ENCODE results near the gene CACNA1E.

Gene CACNA1E

DNA sequence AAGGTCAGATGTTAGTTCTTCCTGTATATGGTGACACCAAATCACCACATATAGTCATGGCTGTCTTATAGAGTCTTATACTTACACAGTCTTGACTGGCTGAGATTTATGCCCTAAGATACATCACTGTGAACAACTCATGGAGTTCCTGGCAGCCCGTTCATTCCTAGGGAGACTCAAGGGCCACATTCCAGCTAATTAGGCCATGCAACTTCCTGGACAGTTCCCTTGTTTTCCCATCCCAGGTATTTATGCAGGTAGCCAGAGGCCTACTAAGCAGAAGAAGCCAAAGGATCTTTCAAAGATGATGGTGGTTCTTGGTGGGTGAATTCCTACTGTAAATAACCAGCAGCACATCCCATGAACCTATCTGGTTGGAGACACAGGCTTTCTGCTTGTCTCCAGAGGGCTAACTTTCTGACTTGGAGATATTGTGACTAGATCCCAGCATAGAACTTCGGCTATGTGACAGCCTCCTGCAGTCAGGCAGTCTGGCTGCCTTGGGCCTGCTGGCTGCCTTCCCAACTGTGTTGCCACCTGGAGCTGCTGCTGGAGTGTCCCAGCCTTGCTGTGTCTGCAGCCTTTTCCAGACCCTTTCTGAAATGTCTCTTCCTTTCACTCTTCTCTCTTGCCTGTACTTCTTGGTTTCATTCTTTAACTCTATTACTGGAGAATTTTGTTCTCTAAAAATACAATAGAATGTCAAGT lies 283.8 kb downstream of the CACNA1E start:
- Histone ChIP-seq H2BK15ac (replicated peaks; ENCODE audit: low read depth) (no peak overlapping the region), H2BK5ac (ENCODE audit: low read length) (no peak overlapping the region), H3K4me1 (ENCODE audit: control insufficient read depth, low read depth, low read length) (no peaks in the 10 kb centered on the region), H4K8ac (ENCODE audit: low read depth, low read length) (no peak overlapping the region), H2BK120ac (ENCODE audit: low read depth, low read length) (no peak overlapping the region), H3K4me3 (ENCODE audit: low read length) (no peak overlapping the region), H3K4ac (ENCODE audit: low read depth, low read length) (no peak overlapping the region), H3K79me2 (ENCODE audit: control insufficient read depth, insufficient read depth, low read length) (no peaks in the 10 kb centered on the region), H3K27ac (ENCODE audit: low read depth, low read length) (no peak overlapping the region), H3K27me3 (ENCODE audit: insufficient read depth, low read length, poor library complexity) (no peaks in the 10 kb centered on the region), H3K23ac (ENCODE audit: low read length) (no peak overlapping the region), H3K9ac (ENCODE audit: low read length) (no peak overlapping the region), H3K36me3 (ENCODE audit: control insufficient read depth, insufficient read depth, low read length) (no peaks in the 10 kb centered on the region), H3K79me1 (ENCODE audit: low read length) (no peaks in the 10 kb centered on the region), H2AK5ac (ENCODE audit: low read length) (no peak overlapping the region), H3K4me2 (ENCODE audit: low read length) (no peak overlapping the region), H3K18ac (ENCODE audit: low read length) (no peak overlapping the region), H3K56ac (ENCODE audit: low read length) (no peak overlapping the region), H4K5ac (ENCODE audit: low read length) (no peak overlapping the region)
- WGBS (ENCODE audit: extremely low coverage, insufficient coverage, low lambda C conversion rate): no CpG with 5 or more reads among the region's 2 CpGs
- DNase-seq: no peak

DNA sequence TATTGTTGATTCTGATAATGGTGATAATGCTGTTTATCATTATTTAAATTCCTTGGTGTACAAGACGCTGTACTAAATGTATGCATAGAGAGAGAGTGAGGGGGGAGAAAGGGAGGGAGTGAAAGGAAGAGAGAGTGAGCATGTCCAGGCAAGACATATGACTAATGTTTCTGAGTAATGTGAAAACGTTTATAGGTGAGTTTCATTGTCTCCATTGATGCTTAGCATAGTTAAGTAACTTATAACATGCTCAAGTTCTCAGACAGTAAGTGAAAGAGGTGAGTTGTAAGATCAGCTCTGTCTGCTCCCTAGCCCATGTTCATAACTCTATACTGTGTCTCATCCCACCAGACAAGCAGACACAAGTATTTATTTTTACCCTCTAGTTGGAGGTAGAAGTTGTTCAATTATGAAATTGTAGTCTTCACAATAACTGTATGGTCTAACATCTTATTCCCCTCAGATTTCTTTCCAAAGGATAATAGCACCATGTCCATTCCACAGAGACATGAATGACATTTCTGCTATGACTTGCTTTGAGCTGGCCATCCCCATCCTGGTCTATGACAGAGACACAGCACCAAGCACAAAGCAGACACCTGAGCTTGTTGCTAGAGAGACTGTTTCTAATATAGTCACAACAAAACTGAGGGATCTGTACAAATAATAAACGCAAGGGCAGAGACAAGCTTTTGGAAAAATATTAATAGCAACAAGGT lies 285.1 kb downstream of the CACNA1E start:
- WGBS (ENCODE audit: extremely low coverage, insufficient coverage, low lambda C conversion rate): no CpG with 5 or more reads among the region's 3 CpGs
- H3K4me3 ChIP-seq (ENCODE audit: low read length): no peak overlapping the region
- H3K79me1 ChIP-seq (ENCODE audit: low read length): no peaks in the 10 kb centered on the region
- no peak overlapping the region for H2BK120ac ChIP-seq (ENCODE audit: low read depth, low read length)
- H3K79me2 ChIP-seq (ENCODE audit: control insufficient read depth, insufficient read depth, low read length): no peaks in the 10 kb centered on the region
- H2AK5ac ChIP-seq (ENCODE audit: low read length): no peak overlapping the region
- no peak overlapping the region for H3K18ac ChIP-seq (ENCODE audit: low read length)
- no peak overlapping the region for H3K9ac ChIP-seq (ENCODE audit: low read length)
- no peak overlapping the region for H2BK15ac ChIP-seq (replicated peaks; ENCODE audit: low read depth)
- no peak overlapping the region for H3K56ac ChIP-seq (ENCODE audit: low read length)
- no peak overlapping the region for H3K4me2 ChIP-seq (ENCODE audit: low read length)
- no peaks in the 10 kb centered on the region for H3K27me3 ChIP-seq (ENCODE audit: insufficient read depth, low read length, poor library complexity)
- H4K8ac ChIP-seq (ENCODE audit: low read depth, low read length): no peak overlapping the region
- H4K5ac ChIP-seq (ENCODE audit: low read length): no peak overlapping the region
- no peak overlapping the region for H3K27ac ChIP-seq (ENCODE audit: low read depth, low read length)
- no peak overlapping the region for H3K23ac ChIP-seq (ENCODE audit: low read length)
- no peaks in the 10 kb centered on the region for H3K36me3 ChIP-seq (ENCODE audit: control insufficient read depth, insufficient read depth, low read length)
- no peak overlapping the region for H3K4ac ChIP-seq (ENCODE audit: low read depth, low read length)
- H2BK5ac ChIP-seq (ENCODE audit: low read length): no peak overlapping the region
- no peak for DNase-seq
- no peaks in the 10 kb centered on the region for H3K4me1 ChIP-seq (ENCODE audit: control insufficient read depth, low read depth, low read length)

DNA sequence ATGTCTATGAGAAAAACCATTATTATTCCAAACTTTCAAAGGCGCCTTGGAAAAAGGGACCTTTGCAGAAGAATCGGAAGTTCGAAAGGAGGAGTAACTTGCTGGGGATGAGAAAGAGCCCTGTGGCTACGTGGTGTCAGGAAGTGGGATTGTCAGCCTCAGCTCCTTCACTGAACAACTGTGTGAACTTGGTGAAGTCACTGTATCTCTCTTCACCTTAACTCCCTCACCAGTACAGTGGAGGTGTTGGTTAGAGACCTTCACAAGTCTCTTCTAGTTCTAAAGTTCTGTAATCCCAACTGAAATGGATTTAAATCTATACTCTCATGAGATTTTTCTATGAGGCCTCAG lies 285.6 kb downstream of the CACNA1E start:
- H3K56ac ChIP-seq (ENCODE audit: low read length): no peak overlapping the region
- no peak overlapping the region for H4K8ac ChIP-seq (ENCODE audit: low read depth, low read length)
- no peak overlapping the region for H3K9ac ChIP-seq (ENCODE audit: low read length)
- H4K5ac ChIP-seq (ENCODE audit: low read length): no peak overlapping the region
- no peaks in the 10 kb centered on the region for H3K36me3 ChIP-seq (ENCODE audit: control insufficient read depth, insufficient read depth, low read length)
- DNase-seq: no peak
- no peak overlapping the region for H3K18ac ChIP-seq (ENCODE audit: low read length)
- no peak overlapping the region for H2BK120ac ChIP-seq (ENCODE audit: low read depth, low read length)
- no peak overlapping the region for H2AK5ac ChIP-seq (ENCODE audit: low read length)
- no CpG with 5 or more reads among the region's 4 CpGs for WGBS (ENCODE audit: extremely low coverage, insufficient coverage, low lambda C conversion rate)
- no peak overlapping the region for H3K4ac ChIP-seq (ENCODE audit: low read depth, low read length)
- no peak overlapping the region for H2BK5ac ChIP-seq (ENCODE audit: low read length)
- H3K4me3 ChIP-seq (ENCODE audit: low read length): no peak overlapping the region
- H3K79me1 ChIP-seq (ENCODE audit: low read length): no peaks in the 10 kb centered on the region
- no peaks in the 10 kb centered on the region for H3K79me2 ChIP-seq (ENCODE audit: control insufficient read depth, insufficient read depth, low read length)
- H3K27ac ChIP-seq (ENCODE audit: low read depth, low read length): no peak overlapping the region
- no peak overlapping the region for H2BK15ac ChIP-seq (replicated peaks; ENCODE audit: low read depth)
- H3K4me1 ChIP-seq (ENCODE audit: control insufficient read depth, low read depth, low read length): no peaks in the 10 kb centered on the region
- no peaks in the 10 kb centered on the region for H3K27me3 ChIP-seq (ENCODE audit: insufficient read depth, low read length, poor library complexity)
- H3K4me2 ChIP-seq (ENCODE audit: low read length): no peak overlapping the region
- no peak overlapping the region for H3K23ac ChIP-seq (ENCODE audit: low read length)

DNA sequence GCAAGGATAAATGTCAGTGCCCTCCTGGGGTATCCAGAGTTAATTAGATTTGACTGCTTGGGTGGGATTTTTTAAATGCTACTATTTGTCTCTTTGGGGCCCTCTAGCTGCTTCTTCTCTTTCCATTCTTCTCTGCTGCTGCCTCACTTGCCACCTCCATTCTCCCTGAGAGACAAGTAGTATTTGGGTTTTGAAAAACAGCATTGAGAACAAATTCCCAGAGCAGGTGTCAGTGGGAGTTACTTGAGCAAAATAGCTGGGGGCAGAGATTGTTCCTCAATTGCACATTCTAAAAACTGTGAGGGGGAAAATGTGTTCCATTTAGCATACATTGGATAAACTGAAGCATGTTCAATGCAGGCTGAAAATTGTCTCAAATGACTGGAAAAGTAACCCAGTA lies 286.5 kb downstream of the CACNA1E start:
- Histone ChIP-seq H3K4me1 (ENCODE audit: control insufficient read depth, low read depth, low read length) (no peaks in the 10 kb centered on the region), H3K23ac (ENCODE audit: low read length) (no peak overlapping the region), H3K56ac (ENCODE audit: low read length) (no peak overlapping the region), H3K18ac (ENCODE audit: low read length) (no peak overlapping the region), H3K36me3 (ENCODE audit: control insufficient read depth, insufficient read depth, low read length) (no peaks in the 10 kb centered on the region), H3K4me2 (ENCODE audit: low read length) (no peak overlapping the region), H2BK15ac (replicated peaks; ENCODE audit: low read depth) (no peak overlapping the region), H2AK5ac (ENCODE audit: low read length) (no peak overlapping the region), H3K4ac (ENCODE audit: low read depth, low read length) (no peak overlapping the region), H2BK5ac (ENCODE audit: low read length) (no peak overlapping the region), H2BK120ac (ENCODE audit: low read depth, low read length) (no peak overlapping the region), H3K9ac (ENCODE audit: low read length) (no peak overlapping the region), H3K27me3 (ENCODE audit: insufficient read depth, low read length, poor library complexity) (no peaks in the 10 kb centered on the region), H4K8ac (ENCODE audit: low read depth, low read length) (no peak overlapping the region), H4K5ac (ENCODE audit: low read length) (no peak overlapping the region), H3K79me2 (ENCODE audit: control insufficient read depth, insufficient read depth, low read length) (no peaks in the 10 kb centered on the region), H3K27ac (ENCODE audit: low read depth, low read length) (no peak overlapping the region), H3K4me3 (ENCODE audit: low read length) (no peak overlapping the region), H3K79me1 (ENCODE audit: low read length) (no peaks in the 10 kb centered on the region)
- DNase-seq: no peak

DNA sequence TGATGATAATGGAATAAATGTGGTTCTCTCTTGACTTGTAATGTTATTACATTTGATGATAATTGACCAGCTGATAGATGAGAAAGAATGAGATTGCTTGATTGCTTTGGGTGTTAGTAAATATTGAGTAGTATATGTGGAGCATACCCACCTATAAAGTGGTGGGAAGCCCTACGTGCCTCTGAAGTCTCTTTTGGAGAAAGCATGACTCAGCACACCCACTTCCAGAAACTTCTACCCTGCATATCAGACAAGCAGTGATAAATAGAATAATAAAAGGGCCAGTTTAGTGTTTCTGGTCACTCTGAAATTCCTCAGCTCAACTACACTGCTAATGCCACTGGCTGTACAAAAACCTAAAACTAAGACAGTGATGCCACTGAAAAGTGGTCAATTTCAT lies 289.4 kb downstream of the CACNA1E start:
- H2AK5ac ChIP-seq (ENCODE audit: low read length): no peak overlapping the region
- no peak for DNase-seq
- no peaks in the 10 kb centered on the region for H3K36me3 ChIP-seq (ENCODE audit: control insufficient read depth, insufficient read depth, low read length)
- no peak overlapping the region for H3K4me3 ChIP-seq (ENCODE audit: low read length)
- no peaks in the 10 kb centered on the region for H3K27me3 ChIP-seq (ENCODE audit: insufficient read depth, low read length, poor library complexity)
- no peak overlapping the region for H4K8ac ChIP-seq (ENCODE audit: low read depth, low read length)
- no peaks in the 10 kb centered on the region for H3K4me1 ChIP-seq (ENCODE audit: control insufficient read depth, low read depth, low read length)
- no peak overlapping the region for H3K9ac ChIP-seq (ENCODE audit: low read length)
- no peak overlapping the region for H3K56ac ChIP-seq (ENCODE audit: low read length)
- H2BK5ac ChIP-seq (ENCODE audit: low read length): no peak overlapping the region
- no CpG with 5 or more reads among the region's 1 CpG for WGBS (ENCODE audit: extremely low coverage, insufficient coverage, low lambda C conversion rate)
- no peak overlapping the region for H2BK120ac ChIP-seq (ENCODE audit: low read depth, low read length)
- H3K27ac ChIP-seq (ENCODE audit: low read depth, low read length): no peak overlapping the region
- H3K79me2 ChIP-seq (ENCODE audit: control insufficient read depth, insufficient read depth, low read length): no peaks in the 10 kb centered on the region
- no peak overlapping the region for H2BK15ac ChIP-seq (replicated peaks; ENCODE audit: low read depth)
- no peak overlapping the region for H3K4me2 ChIP-seq (ENCODE audit: low read length)
- H3K4ac ChIP-seq (ENCODE audit: low read depth, low read length): no peak overlapping the region
- H3K79me1 ChIP-seq (ENCODE audit: low read length): no peaks in the 10 kb centered on the region
- H3K23ac ChIP-seq (ENCODE audit: low read length): no peak overlapping the region
- no peak overlapping the region for H4K5ac ChIP-seq (ENCODE audit: low read length)
- no peak overlapping the region for H3K18ac ChIP-seq (ENCODE audit: low read length)

DNA sequence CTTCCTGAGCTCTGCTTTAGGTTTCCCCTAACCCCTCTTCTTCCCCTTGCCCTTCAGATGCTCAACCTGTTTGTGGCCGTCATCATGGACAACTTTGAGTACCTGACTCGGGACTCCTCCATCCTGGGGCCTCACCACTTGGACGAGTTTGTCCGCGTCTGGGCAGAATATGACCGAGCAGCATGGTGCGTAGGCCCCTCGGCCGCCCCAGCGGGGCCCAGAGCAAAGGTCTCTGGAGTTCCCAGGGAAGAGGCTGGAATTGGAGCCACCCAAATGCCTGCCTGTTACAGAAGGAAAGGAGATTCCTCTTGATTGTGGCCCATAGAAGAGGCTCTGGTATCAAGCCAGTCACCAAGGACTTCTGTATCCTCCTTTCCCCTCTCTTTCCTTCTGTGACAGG lies 292.7 kb downstream of the CACNA1E start:
- no peak for DNase-seq
- H3K79me1 ChIP-seq (ENCODE audit: low read length): no peaks in the 10 kb centered on the region
- no peak overlapping the region for H2BK5ac ChIP-seq (ENCODE audit: low read length)
- no peak overlapping the region for H2AK5ac ChIP-seq (ENCODE audit: low read length)
- no peak overlapping the region for H3K56ac ChIP-seq (ENCODE audit: low read length)
- H3K36me3 ChIP-seq (ENCODE audit: control insufficient read depth, insufficient read depth, low read length): no peaks in the 10 kb centered on the region
- H3K4me3 ChIP-seq (ENCODE audit: low read length): no peak overlapping the region
- H2BK15ac ChIP-seq (replicated peaks; ENCODE audit: low read depth): no peak overlapping the region
- no peak overlapping the region for H3K9ac ChIP-seq (ENCODE audit: low read length)
- no peaks in the 10 kb centered on the region for H3K4me1 ChIP-seq (ENCODE audit: control insufficient read depth, low read depth, low read length)
- H4K8ac ChIP-seq (ENCODE audit: low read depth, low read length): no peak overlapping the region
- H3K4me2 ChIP-seq (ENCODE audit: low read length): no peak overlapping the region
- H3K79me2 ChIP-seq (ENCODE audit: control insufficient read depth, insufficient read depth, low read length): no peaks in the 10 kb centered on the region
- no peak overlapping the region for H3K18ac ChIP-seq (ENCODE audit: low read length)
- no peak overlapping the region for H3K4ac ChIP-seq (ENCODE audit: low read depth, low read length)
- no peak overlapping the region for H3K27ac ChIP-seq (ENCODE audit: low read depth, low read length)
- H4K5ac ChIP-seq (ENCODE audit: low read length): no peak overlapping the region
- no peak overlapping the region for H2BK120ac ChIP-seq (ENCODE audit: low read depth, low read length)
- no CpG with 5 or more reads among the region's 10 CpGs for WGBS (ENCODE audit: extremely low coverage, insufficient coverage, low lambda C conversion rate)
- H3K27me3 ChIP-seq (ENCODE audit: insufficient read depth, low read length, poor library complexity): no peaks in the 10 kb centered on the region
- H3K23ac ChIP-seq (ENCODE audit: low read length): no peak overlapping the region
